Mucosa of descending colon (tissue), 3 donors: Measurements from ENCODE around the gene SLC25A12. TPM values are rescaled to one million over a fixed set of nuclear protein-coding genes. Genes with fewer than 3 reads are reported as not detected.

Experiments
- ATAC-seq: fragments of 200-7000 bp; cut with Tn5 transposase; one replicate; pipeline ENCODE4 v1.9.1; 2020; ENCODE audit warnings: mild to moderate bottlenecking, moderate library complexity
- DNase-seq, 3 donors: peaks; one replicate each; pipeline ENCODE4 v3.0.0-alpha.2; 2020
- H3K36me3 ChIP-seq: fragments of 200-600 bp; one replicate; pipeline ENCODE4 v1.8.0; 2021; ENCODE audit warnings: low read depth, mild to moderate bottlenecking
- H3K4me1 ChIP-seq: fragments of 200-600 bp; one replicate; pipeline ENCODE4 v1.8.0; 2021; ENCODE audit warnings: low read depth, mild to moderate bottlenecking
- H3K4me3 ChIP-seq: fragments of 200-600 bp; one replicate; pipeline ENCODE4 v1.8.0; 2021; ENCODE audit warnings: mild to moderate bottlenecking
- H3K9me3 ChIP-seq: fragments of 200-600 bp; one replicate; pipeline ENCODE4 v1.8.0; 2021; ENCODE audit warnings: mild to moderate bottlenecking
- intact Hi-C, 2 donors: fragments of 100-400 bp; cut with DNase I in 1 of 2; cut with micrococcal nuclease in 1 of 2; formaldehyde crosslinking; loops; one replicate each; pipeline versions ENCODE4 v1.11.0 to v1.11.1; 2022; cut with DNase I, micrococcal nuclease
- total RNA-seq, 3 donors: library from RNA; stranded (reverse); fragmentation: NEBNext Ultra II Directional in 2 of 3; extraction: Animal tissue kit (Norgen Biotek cat#: 25700) in 2 of 3; gene quantifications; one replicate each; pipeline versions ENCODE4 v1.2.1 to v1.2.4, GENCODE V29; 2021 to 2023
- TF ChIP-seq, protein P1 (sequence below): fragments of 200-600 bp; IDR thresholded peaks from one replicate; pipeline ENCODE4 v1.8.0; 2022; ENCODE audit warnings: antibody characterized with exemption, mild to moderate bottlenecking
- donor health status: DM: no; HTN: no; CAD: no; lungs with moderate emphysema.
- donor health status: DM: no; HTN: no; CAD: no.
- donor health status: DM: no; HTN: yes; CAD: no.

The SLC25A12 gene
- total RNA-seq, 3 donors from 2014 or later: 19.9 to 44.2 (median 22.3) TPM

DNA sequence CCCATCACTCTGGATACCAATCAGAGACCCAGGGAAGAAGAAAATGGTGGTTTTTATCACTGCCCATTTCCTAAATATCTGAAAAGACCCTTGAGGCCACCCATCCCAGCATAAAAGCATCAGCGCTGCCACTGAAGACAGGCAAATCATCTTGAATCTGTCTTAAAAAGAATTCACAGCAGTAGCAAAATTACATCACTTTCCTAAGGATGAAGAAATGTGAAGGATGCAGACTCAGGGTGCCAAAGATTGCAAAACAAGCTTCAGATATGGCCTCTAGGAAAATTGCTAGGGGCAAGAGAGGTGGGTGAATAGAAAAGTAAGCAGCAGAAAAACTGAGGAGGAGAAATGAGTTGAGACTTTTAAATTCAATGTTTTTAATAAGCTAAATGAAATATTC is 70.0 kb downstream of the SLC25A12 start:
- no peaks in the 10 kb centered on the region for H3K36me3 ChIP-seq
- intact Hi-C loops: no loop called here
- H3K4me3 ChIP-seq: no peak overlapping the region
- DNase-seq (no peak), ATAC-seq (no peak)
- no peaks in the 10 kb centered on the region for H3K4me1 ChIP-seq
- TF ChIP-seq, protein P1, sequence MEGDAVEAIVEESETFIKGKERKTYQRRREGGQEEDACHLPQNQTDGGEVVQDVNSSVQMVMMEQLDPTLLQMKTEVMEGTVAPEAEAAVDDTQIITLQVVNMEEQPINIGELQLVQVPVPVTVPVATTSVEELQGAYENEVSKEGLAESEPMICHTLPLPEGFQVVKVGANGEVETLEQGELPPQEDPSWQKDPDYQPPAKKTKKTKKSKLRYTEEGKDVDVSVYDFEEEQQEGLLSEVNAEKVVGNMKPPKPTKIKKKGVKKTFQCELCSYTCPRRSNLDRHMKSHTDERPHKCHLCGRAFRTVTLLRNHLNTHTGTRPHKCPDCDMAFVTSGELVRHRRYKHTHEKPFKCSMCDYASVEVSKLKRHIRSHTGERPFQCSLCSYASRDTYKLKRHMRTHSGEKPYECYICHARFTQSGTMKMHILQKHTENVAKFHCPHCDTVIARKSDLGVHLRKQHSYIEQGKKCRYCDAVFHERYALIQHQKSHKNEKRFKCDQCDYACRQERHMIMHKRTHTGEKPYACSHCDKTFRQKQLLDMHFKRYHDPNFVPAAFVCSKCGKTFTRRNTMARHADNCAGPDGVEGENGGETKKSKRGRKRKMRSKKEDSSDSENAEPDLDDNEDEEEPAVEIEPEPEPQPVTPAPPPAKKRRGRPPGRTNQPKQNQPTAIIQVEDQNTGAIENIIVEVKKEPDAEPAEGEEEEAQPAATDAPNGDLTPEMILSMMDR: no peak
- no peaks in the 10 kb centered on the region for H3K9me3 ChIP-seq

DNA sequence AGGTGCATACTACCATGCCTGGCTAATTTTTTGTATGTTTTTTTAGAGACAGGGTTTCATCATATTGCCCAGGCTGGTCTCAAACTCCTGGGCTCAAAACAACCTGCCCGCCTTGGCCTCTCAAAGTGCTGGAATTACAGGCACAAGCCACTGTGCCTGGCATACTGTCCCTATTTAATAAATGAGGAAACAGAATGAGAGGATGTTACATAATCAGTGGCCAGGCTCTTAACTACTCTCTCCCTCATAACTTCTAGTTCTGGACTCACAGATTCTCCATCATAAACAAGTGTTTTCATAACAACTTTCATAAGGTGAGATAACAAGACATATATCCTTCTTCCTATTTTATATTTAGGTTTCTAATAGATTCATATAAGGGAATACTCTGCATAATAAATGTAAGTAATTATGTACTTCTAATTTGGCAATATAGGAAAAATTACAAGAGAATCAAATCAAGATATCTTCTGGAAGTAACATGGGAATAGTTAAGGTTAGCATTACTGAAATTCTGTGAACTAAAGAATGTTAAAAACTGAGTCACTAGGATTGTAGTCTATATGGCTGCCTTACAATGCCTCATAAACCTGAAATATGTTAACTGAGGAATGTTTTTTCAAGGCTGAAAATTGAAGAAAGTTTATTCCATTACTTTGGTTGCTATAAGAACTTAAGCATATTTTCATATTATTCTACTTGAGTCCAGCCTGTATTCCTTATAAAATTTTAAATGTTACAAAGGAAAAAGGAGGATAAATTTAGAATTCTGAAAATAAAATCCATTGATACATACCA is 71.3 kb downstream of the SLC25A12 start:
- ATAC-seq: no peak
- intact Hi-C loops: no loop called here

DNA sequence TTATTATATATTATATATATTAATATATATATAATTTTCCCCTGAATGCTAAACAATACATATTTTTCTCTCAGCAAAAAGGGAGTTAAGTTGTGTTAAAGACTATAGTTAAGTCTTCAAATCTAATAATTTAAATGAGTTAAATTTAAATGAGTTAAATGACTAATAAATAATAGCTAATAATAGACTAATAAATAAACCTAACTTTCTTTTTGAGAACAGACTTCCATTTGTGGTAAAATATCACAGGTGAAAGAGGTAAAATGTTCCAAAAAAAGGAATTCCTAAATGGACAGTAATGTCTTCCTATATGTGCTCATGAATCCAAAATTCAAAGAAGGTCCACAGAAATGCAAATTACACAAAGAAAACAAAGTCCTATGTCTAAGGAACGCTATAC is 74.6 kb downstream of the SLC25A12 start:
- Histone ChIP-seq H3K36me3 (no peaks in the 10 kb centered on the region), H3K9me3 (no peaks in the 10 kb centered on the region), H3K4me1 (no peaks in the 10 kb centered on the region), H3K4me3 (no peak overlapping the region)
- ATAC-seq (no peak), DNase-seq (no peak)
- intact Hi-C loops: no loop called here
- TF ChIP-seq, protein P1: no peak

More for the DNA sequence above, 71.3 kb downstream of the SLC25A12 start:
- TF ChIP-seq, protein P1: no peak
- Histone ChIP-seq H3K36me3 (no peaks in the 10 kb centered on the region), H3K4me1 (no peaks in the 10 kb centered on the region), H3K4me3 (no peak overlapping the region), H3K9me3 (no peaks in the 10 kb centered on the region)
- no peak for DNase-seq

DNA sequence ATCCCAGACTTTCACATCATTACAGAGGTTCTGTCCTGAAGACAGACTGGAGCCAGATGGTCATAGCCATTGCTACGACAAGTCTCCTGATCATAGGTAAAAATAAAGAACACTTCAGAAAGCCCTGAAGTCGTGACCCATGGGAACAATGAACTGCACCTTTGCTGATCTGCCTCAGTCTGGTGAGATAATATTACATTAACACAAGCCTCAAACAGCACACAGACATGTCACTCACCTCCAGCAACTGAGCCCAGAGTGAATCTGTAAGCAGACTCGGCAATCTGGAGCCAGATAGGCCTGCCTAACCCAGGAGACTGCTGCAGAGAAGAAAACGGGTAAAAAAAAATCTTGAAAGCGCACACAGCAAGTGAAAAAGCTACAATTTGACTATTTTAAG is 79.2 kb downstream of the SLC25A12 start:
- DNase-seq (no peak), ATAC-seq (no peak)
- Histone ChIP-seq H3K9me3 (no peaks in the 10 kb centered on the region), H3K36me3 (no peaks in the 10 kb centered on the region), H3K4me3 (no peak overlapping the region), H3K4me1 (no peaks in the 10 kb centered on the region)
- TF ChIP-seq, protein P1: no peak
- intact Hi-C loops: no loop called here

DNA sequence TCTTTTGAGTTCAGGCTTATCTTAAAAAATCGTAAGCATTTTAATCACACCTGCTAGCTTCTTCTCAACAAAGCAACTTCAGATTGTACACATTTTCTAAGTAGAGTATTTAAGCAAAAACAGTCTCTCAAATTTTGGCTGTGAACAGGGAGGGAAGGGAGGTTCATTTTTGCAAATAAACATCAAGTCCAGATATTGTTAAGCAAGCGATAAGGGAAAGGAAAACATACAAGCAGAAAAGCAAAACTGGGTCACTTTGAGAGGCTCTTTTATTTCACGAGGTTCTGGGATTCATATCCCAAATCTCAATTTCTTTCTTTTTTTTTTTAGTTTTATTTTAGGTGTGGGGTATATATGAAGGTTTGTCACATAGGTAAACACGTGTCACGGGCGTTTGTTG is 79.9 kb downstream of the SLC25A12 start:
- TF ChIP-seq, protein P1: no peak
- intact Hi-C loops: no loop called here
- ATAC-seq: no peak
- H3K4me3 ChIP-seq: no peak overlapping the region
- H3K4me1 ChIP-seq: no peaks in the 10 kb centered on the region
- H3K36me3 ChIP-seq: no peaks in the 10 kb centered on the region
- no peak for DNase-seq
- H3K9me3 ChIP-seq: no peaks in the 10 kb centered on the region
